Keratinocyte (primary cell): ENCODE data around the gene ADGRB3.

Experiments
- EZH2 ChIP-seq: IDR thresholded peaks from one replicate; pipeline ENCODE4 v1.6.1; 2012; ENCODE audit warnings: inconsistent platforms, mild to moderate bottlenecking, low read length, moderate library complexity
- TF ChIP-seq, protein P1 (sequence below), 3 experiments: IDR thresholded peaks in 1 of 3; conservative IDR thresholded peaks in 1 of 3; optimal IDR thresholded peaks in 1 of 3; 2 replicates in 2 of 3; 3 replicates in 1 of 3; pipeline versions ENCODE3 to v1.5.1; 2011; ENCODE audit warnings: low read length in 3 of 3, mild to moderate bottlenecking in 3 of 3, moderate library complexity in 2 of 3, control low read depth in 1 of 3, inconsistent platforms in 1 of 3; ENCODE audit not compliant: insufficient read depth in 2 of 3; ENCODE audit errors: extremely low read depth in 1 of 3

- TF ChIP-seq EZH2, result no peak
- TF ChIP-seq, protein P1, sequence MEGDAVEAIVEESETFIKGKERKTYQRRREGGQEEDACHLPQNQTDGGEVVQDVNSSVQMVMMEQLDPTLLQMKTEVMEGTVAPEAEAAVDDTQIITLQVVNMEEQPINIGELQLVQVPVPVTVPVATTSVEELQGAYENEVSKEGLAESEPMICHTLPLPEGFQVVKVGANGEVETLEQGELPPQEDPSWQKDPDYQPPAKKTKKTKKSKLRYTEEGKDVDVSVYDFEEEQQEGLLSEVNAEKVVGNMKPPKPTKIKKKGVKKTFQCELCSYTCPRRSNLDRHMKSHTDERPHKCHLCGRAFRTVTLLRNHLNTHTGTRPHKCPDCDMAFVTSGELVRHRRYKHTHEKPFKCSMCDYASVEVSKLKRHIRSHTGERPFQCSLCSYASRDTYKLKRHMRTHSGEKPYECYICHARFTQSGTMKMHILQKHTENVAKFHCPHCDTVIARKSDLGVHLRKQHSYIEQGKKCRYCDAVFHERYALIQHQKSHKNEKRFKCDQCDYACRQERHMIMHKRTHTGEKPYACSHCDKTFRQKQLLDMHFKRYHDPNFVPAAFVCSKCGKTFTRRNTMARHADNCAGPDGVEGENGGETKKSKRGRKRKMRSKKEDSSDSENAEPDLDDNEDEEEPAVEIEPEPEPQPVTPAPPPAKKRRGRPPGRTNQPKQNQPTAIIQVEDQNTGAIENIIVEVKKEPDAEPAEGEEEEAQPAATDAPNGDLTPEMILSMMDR (optimal IDR thresholded peaks at IDR 0.05 in 1 of 3, IDR thresholded peaks at IDR 0.05 in 1 of 3, conservative IDR thresholded peaks at IDR 0.05 in 1 of 3; ENCODE audit: extremely low read depth in 1 of 3, insufficient read depth in 2 of 3, low read length in 3 of 3), result no peak
These were observed 751.3 kb downstream of the ADGRB3 start for GRCh38 chr6:69386426-69386825.
